Esophagus muscularis mucosa (tissue), 4 donors: ENCODE results near the gene CNTNAP4. TPM values are rescaled to one million over a fixed set of nuclear protein-coding genes. Genes with fewer than 3 reads are reported as not detected.

Experiments
- DNase-seq: peaks from one replicate; pipeline ENCODE4 v3.0.0-alpha.2; 2017; ENCODE audit errors: extremely low spot score
- H3K27ac ChIP-seq, 4 donors: fragments of 200-600 bp; sonication (generic); replicated peaks in 1 of 4; 1 replicate in 3 of 4; 2 replicates in 1 of 4; pipeline ENCODE4 v1.5.1; 2016 to 2019; ENCODE audit warnings: mild to moderate bottlenecking in 1 of 4
- H3K27me3 ChIP-seq, 4 donors: fragments of 200-600 bp; sonication (generic); one replicate each; pipeline versions ENCODE4 v1.5.1 to v1.6.0; 2016 to 2019
- H3K36me3 ChIP-seq, 4 donors: fragments of 200-600 bp; sonication (generic); one replicate each; pipeline ENCODE4 v1.5.1; 2016 to 2019
- H3K4me1 ChIP-seq, 4 donors: fragments of 200-600 bp; sonication (generic); one replicate each; pipeline ENCODE4 v1.5.1; 2016 to 2019
- H3K4me3 ChIP-seq, 4 donors: fragments of 200-600 bp; sonication (generic); 1 replicate in 2 of 4; 2 replicates in 2 of 4; pipeline ENCODE4 v1.5.1; 2016 to 2019; ENCODE audit warnings: mild to moderate bottlenecking in 4 of 4, moderate library complexity in 1 of 4
- H3K9me3 ChIP-seq, 4 donors: fragments of 200-600 bp; sonication (generic); 1 replicate in 3 of 4; 2 replicates in 1 of 4; pipeline ENCODE4 v1.5.1; 2016 to 2019
- EP300 ChIP-seq: sonication (generic); formaldehyde crosslinking; IDR thresholded peaks from one replicate; pipeline ENCODE4 v1.6.1; 2017; ENCODE audit warnings: antibody characterized with exemption
- POLR2A ChIP-seq: fragments of 450-650 bp; IDR thresholded peaks from one replicate; pipeline ENCODE4 v1.6.1; 2017; ENCODE audit warnings: antibody characterized with exemption, moderate library complexity, mild to moderate bottlenecking, low read depth
- POLR2AphosphoS5 ChIP-seq, 2 donors: sonication (generic); formaldehyde crosslinking; IDR thresholded peaks; one replicate each; pipeline ENCODE4 v1.6.1; 2017; ENCODE audit warnings: antibody characterized with exemption in 2 of 2
- WGBS: methylation state at CpG from one replicate; pipeline ENCODE4 v1.1.5; 2018; 5-methylcytosine and 5-hydroxymethylcytosine counted together
- intact Hi-C: fragments of 100-400 bp; cut with DNase I; formaldehyde crosslinking; loops from one replicate; pipeline ENCODE4 v1.15.1; 2023
- total RNA-seq, 4 donors: library from RNA; depleted of rRNA; stranded (reverse); fragments of >200 nt; gene quantifications; one replicate each; pipeline versions ENCODE4 v1.1.0 to v1.2.1, GENCODE V29; 2016
- TF ChIP-seq, protein P1 (sequence below), 3 experiments: fragments of 200-600 bp in 2 of 3; fragments of 450-650 bp in 1 of 3; sonication (generic) in 2 of 3; IDR thresholded peaks; one replicate each; pipeline ENCODE4 v1.5.1; 2017 to 2019; ENCODE audit warnings: antibody characterized with exemption in 3 of 3, mild to moderate bottlenecking in 2 of 3, moderate library complexity in 1 of 3

CNTNAP4 gene
- total RNA-seq, 4 donors from 2014 or later = 0.80 to 2.1 (median 1.6) TPM

DNA sequence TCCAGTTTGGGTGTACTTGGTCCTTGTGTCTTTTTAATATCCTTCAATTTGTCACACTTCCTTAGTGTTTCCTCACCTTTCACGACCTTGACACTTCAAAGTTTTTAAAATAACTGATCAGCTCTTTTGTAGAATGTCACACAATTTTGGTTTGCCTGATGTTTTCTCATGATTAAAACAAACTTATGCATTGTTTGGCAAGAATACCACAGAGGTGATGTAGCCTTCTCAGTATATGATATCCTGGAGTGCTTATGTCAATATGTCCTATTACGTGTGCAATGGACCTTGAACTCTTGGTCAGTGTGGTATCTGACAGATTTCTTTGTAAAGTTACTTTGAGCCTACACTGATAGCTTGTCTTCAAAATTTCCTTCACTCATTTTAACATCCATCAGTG lies 297.4 kb downstream of the CNTNAP4 start:
- Histone ChIP-seq H3K36me3 (no peaks in the 10 kb centered on the region), H3K9me3 (no peaks in the 10 kb centered on the region), H3K4me1 (no peaks in the 10 kb centered on the region), H3K27me3 (no peaks in the 10 kb centered on the region), H3K27ac (no peak overlapping the region), H3K4me3 (no peak overlapping the region)
- WGBS = 53% methylated on average over 2 of the region's 2 CpGs
- intact Hi-C loops = no loop called here
- no peak for DNase-seq
- TF ChIP-seq POLR2AphosphoS5 (IDR thresholded peaks at IDR 0.05) = no peak
- no peak for TF ChIP-seq POLR2A
- TF ChIP-seq, protein P1, sequence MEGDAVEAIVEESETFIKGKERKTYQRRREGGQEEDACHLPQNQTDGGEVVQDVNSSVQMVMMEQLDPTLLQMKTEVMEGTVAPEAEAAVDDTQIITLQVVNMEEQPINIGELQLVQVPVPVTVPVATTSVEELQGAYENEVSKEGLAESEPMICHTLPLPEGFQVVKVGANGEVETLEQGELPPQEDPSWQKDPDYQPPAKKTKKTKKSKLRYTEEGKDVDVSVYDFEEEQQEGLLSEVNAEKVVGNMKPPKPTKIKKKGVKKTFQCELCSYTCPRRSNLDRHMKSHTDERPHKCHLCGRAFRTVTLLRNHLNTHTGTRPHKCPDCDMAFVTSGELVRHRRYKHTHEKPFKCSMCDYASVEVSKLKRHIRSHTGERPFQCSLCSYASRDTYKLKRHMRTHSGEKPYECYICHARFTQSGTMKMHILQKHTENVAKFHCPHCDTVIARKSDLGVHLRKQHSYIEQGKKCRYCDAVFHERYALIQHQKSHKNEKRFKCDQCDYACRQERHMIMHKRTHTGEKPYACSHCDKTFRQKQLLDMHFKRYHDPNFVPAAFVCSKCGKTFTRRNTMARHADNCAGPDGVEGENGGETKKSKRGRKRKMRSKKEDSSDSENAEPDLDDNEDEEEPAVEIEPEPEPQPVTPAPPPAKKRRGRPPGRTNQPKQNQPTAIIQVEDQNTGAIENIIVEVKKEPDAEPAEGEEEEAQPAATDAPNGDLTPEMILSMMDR (IDR thresholded peaks at IDR 0.05) = no peak
- TF ChIP-seq EP300 = no peak

DNA sequence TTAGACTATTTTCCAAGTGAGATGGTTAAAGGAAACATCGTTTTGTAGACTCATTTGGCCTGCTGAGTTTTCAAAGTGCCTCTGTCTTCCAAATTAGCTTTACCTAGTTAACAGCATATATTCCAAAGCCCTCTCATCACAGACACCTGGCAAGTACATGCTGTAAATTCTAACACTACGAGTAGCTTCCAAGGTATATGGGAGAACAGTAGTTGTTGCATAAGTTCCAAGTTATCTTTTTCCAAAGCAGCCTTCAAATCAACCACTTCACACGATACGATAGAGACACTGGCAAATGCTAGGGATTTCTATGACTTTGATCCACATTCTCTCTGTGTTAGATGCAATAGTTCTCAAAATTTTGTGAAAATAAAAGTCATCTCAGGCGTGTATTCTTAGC lies 299.3 kb downstream of the CNTNAP4 start:
- DNase-seq = no peak
- Histone ChIP-seq H3K4me3 (no peak overlapping the region), H3K36me3 (no peaks in the 10 kb centered on the region), H3K4me1 (no peaks in the 10 kb centered on the region), H3K27ac (no peak overlapping the region), H3K27me3 (no peaks in the 10 kb centered on the region), H3K9me3 (no peaks in the 10 kb centered on the region)
- TF ChIP-seq EP300 (no peak), POLR2AphosphoS5 (IDR thresholded peaks at IDR 0.05) (no peak), POLR2A (no peak)
- TF ChIP-seq, protein P1 (IDR thresholded peaks at IDR 0.05) = no peak
- 23% methylated on average over 5 of the region's 5 CpGs for WGBS
- intact Hi-C loops = no loop called here

DNA sequence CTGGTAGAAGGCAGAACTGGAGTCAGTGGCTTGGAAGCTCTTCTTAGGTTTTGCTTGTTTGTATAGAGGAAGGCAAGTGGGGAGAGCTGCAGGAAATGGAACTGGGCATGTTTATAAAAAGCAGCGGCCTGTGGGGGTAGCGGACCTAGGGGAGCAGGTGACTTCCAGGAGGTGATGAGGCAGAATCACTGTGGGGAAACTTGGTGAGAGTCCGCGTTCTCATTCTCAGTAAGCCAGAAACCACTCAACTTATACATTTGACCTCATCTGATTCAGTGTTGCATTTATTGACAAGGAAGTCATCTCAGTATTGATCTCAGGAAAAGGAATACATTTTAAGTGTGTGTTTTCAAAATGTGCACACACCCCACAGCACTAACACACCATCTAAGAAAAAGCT lies 299.8 kb downstream of the CNTNAP4 start:
- TF ChIP-seq POLR2AphosphoS5 (IDR thresholded peaks at IDR 0.05) (no peak), EP300 (no peak), POLR2A (no peak)
- TF ChIP-seq, protein P1 (IDR thresholded peaks at IDR 0.05) = no peak
- no peak for DNase-seq
- H3K27ac ChIP-seq = no peak overlapping the region
- H3K4me1 ChIP-seq = no peaks in the 10 kb centered on the region
- intact Hi-C loops = no loop called here
- H3K36me3 ChIP-seq = no peaks in the 10 kb centered on the region
- H3K9me3 ChIP-seq = no peaks in the 10 kb centered on the region
- H3K27me3 ChIP-seq = no peaks in the 10 kb centered on the region
- H3K4me3 ChIP-seq = no peak overlapping the region
- WGBS = 37% methylated on average over 4 of the region's 4 CpGs

DNA sequence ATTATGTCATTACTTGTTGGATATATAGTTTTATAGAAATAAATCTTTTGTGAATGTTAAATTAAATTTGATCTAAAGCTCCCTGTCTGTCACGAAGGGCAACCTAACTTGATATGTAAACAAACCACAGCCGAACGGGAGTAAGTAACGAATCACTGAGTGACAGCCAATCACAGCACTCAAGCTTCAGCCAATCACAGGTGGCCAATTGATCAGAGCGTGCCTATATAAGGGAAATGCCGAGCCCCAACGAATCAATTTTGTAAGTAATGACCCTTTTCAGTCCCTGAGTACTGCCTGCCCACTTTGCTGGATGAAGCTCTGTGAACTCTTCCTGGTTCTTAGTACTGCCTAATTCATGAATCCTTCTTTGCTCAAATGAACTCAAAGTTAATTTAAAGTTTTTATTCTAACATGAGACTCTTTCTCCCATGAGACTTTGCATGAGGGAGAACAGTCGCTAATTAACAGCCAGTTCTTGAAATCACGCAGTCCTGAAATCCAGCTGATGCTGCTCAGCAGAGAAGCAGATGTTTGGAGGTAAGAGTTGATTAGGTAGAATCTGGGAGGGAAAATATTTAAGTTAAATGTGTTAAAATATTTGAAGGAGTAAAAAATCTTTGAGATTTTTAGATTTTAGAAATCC lies 302.2 kb downstream of the CNTNAP4 start:
- no peak overlapping the region for H3K4me3 ChIP-seq
- no peak overlapping the region for H3K27ac ChIP-seq
- no peaks in the 10 kb centered on the region for H3K9me3 ChIP-seq
- no peaks in the 10 kb centered on the region for H3K4me1 ChIP-seq
- WGBS = 82% methylated on average over 8 of the region's 9 CpGs
- no peak for DNase-seq
- no peaks in the 10 kb centered on the region for H3K27me3 ChIP-seq
- intact Hi-C loops = no loop called here
- H3K36me3 ChIP-seq = no peaks in the 10 kb centered on the region
- TF ChIP-seq POLR2AphosphoS5 (IDR thresholded peaks at IDR 0.05) = no peak

DNA sequence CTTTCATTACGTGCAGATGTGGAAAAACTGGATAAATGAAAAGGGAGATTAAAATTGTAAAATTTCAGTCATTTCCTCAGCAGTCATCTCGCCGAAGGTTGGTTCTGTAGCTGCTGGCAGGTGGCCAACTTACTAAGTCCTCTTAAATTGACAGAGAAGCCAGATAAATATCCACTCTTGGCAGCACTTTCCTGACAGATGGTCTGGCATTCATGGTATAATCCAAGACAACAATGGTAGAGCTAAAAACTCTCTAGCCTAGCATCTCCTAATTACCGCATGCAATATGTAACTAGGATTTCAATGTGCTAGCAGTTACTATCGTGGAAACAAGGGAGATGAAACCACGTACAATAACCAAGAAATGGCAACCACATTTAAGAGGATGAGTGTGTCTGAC lies 306.3 kb downstream of the CNTNAP4 start:
- no peak for DNase-seq
- TF ChIP-seq, protein P1 (IDR thresholded peaks at IDR 0.05) = no peak
- TF ChIP-seq POLR2A (no peak), POLR2AphosphoS5 (IDR thresholded peaks at IDR 0.05) (no peak), EP300 (no peak)
- 39% methylated on average over 6 of the region's 6 CpGs for WGBS
- H3K4me1 ChIP-seq = no peaks in the 10 kb centered on the region
- no peak overlapping the region for H3K27ac ChIP-seq
- H3K36me3 ChIP-seq = no peaks in the 10 kb centered on the region
- no peaks in the 10 kb centered on the region for H3K9me3 ChIP-seq
- intact Hi-C loops = no loop called here
- no peaks in the 10 kb centered on the region for H3K27me3 ChIP-seq
- no peak overlapping the region for H3K4me3 ChIP-seq
